ENCODE data around the gene RNF220. TPM values are rescaled to one million over a fixed set of nuclear protein-coding genes. Genes with fewer than 3 reads are reported as not detected.
A peak's percentile ranks its signal among the peaks of the same experiment; 100 is the strongest.

RNF220 gene
- total RNA-seq, 6 donors from 2014 or later = 77.7 to 114 (median 91.1) TPM

DNA sequence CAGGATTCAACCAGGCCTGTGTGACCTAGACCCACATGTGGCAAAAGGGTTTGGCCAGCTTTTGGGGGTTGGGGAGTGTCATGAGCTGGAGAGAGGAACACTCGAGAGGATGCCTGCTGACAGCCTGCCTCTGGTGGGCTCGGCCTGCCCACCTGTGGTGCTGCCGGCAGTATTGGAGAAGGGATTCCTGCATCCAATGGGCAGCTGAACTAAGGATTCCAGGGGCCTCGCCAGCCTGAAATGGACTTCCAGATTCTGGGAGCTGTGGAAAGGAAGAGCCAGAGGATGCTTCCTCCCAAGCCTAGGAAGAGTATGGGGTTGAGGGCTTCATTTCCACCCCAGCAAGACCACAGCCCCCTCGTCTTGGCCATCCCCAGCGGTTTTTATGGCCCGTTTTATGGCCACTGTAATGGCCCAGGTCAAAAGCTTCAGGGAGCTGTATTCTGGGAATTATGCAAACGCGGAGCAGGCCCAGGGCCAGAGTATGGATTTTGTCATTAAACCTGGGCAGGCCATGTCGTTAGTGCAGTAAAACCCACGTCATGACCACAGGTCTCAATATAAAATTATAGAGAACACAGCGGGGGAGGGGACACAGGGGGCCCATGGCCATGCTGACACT lies 205.6 kb downstream of the RNF220 start:
- 69 to 83% methylated on average over 8 to 12 of the region's 12 CpGs for WGBS, 2 donors
- Histone ChIP-seq H3K4me1 (no peaks in the 10 kb centered on the region), H3K27ac (no peak overlapping the region), H3K36me3 (no peaks in the 10 kb centered on the region), H3K4me3 (no peak overlapping the region), H3K9me3 (no peaks in the 10 kb centered on the region), H3K27me3 (no peaks in the 10 kb centered on the region)
- ATAC-seq (ENCODE audit: low FRiP score in 2 of 2) (no peak), DNase-seq (peak in 1 of 2 donors; percentile 17)
- TF ChIP-seq POLR2AphosphoS5 (IDR thresholded peaks at IDR 0.05) (no peak), CTCF (IDR thresholded peaks at IDR 0.05) (no peak), POLR2A (IDR thresholded peaks at IDR 0.05) (no peak), EP300 (IDR thresholded peaks at IDR 0.05) (no peak)

DNA sequence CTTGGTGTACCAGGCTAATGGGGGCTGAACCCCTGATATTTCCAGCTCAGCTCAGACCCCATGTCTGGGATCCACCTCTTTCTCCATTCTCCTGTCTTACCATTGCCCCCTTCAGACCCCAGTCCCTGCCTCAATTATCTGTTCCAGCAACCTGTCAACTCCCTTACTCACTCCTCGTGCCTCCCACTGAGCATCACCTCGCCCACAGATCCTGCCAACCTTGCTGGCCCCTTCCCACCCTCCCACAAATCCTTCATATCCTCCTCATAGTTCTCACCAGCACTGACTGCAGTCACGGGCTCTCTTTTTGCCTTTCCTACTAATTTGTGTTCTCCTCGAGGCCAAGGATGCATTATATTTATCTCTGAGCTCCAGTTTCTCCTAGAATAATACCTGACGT lies 206.4 kb downstream of the RNF220 start:
- no peaks in the 10 kb centered on the region for H3K36me3 ChIP-seq
- ATAC-seq (ENCODE audit: low FRiP score in 2 of 2) = no peak
- WGBS, 2 donors = 74 to 80% methylated on average over 5 of the region's 5 CpGs

DNA sequence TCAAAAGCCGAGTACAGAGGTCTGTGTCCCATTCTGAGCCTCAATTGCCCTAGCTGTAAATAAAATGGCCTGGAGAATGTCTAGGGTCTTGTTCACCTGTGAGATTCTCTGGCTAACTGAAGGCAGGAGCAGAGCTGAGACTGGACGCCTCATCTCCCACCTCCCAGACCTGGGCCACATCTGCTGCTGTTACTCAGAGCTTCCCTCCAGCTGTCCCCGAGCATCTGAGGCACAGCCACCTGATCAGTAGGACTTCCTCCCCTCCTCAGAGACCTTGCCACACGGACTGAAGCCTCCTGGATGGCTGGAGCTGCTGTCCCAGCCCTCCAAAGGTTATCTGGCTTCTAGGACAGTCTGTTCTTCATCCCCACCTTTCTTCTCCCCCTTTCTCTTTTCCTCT lies 206.8 kb downstream of the RNF220 start:
- no peak for TF ChIP-seq CTCF (IDR thresholded peaks at IDR 0.05)
- no peak for TF ChIP-seq POLR2A (IDR thresholded peaks at IDR 0.05)
- TF ChIP-seq POLR2AphosphoS5 (IDR thresholded peaks at IDR 0.05) = no peak
- TF ChIP-seq EP300 (IDR thresholded peaks at IDR 0.05) = no peak
- DNase-seq (no peak), ATAC-seq (ENCODE audit: low FRiP score in 2 of 2) (no peak)
- no peaks in the 10 kb centered on the region for H3K9me3 ChIP-seq
- WGBS, 2 donors = 73 to 76% methylated on average over 4 of the region's 4 CpGs
- no peaks in the 10 kb centered on the region for H3K36me3 ChIP-seq
- H3K27me3 ChIP-seq = peaks cover 0 to 4% (median 0%) of the 10 kb centered on the region in 4 donors
- H3K4me1 ChIP-seq = peaks cover under 1 to 1% (median under 1%) of the 10 kb centered on the region in 4 donors
- no peak overlapping the region for H3K4me3 ChIP-seq
- no peak overlapping the region for H3K27ac ChIP-seq

More for the DNA sequence above, 206.4 kb downstream of the RNF220 start:
- no peaks in the 10 kb centered on the region for H3K9me3 ChIP-seq
- peaks cover 0 to under 1% (median 0%) of the 10 kb centered on the region in 4 donors for H3K27me3 ChIP-seq
- no peak overlapping the region for H3K4me3 ChIP-seq
- H3K4me1 ChIP-seq = no peaks in the 10 kb centered on the region
- no peak overlapping the region for H3K27ac ChIP-seq
- no peak for DNase-seq
- no peak for TF ChIP-seq CTCF (IDR thresholded peaks at IDR 0.05)
- TF ChIP-seq POLR2AphosphoS5 (IDR thresholded peaks at IDR 0.05) = no peak
- TF ChIP-seq EP300 (IDR thresholded peaks at IDR 0.05) = no peak
- TF ChIP-seq POLR2A (IDR thresholded peaks at IDR 0.05) = no peak

DNA sequence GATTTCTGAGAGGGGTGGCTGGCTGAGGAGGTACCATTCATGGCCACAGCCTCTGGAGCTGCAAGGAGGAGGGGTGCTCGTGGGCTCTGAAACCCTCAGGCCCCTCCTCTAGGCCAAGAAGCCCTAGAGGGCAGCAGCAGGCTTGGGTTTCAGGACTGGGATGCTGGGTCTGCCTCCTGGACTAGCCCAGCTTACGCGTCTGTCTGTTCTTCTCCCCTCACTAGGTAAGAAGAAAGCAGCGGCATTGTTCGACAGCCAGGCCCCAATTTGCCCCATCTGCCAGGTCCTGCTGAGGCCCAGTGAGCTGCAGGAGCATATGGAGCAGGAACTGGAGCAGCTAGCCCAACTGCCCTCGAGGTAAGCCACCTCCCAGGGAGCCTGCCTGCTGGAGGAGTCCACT lies 208.9 kb downstream of the RNF220 start:
- peak in 1 of 2 donors; percentile 25 for DNase-seq
- TF ChIP-seq POLR2A (IDR thresholded peaks at IDR 0.05) = no peak
- no peak for TF ChIP-seq POLR2AphosphoS5 (IDR thresholded peaks at IDR 0.05)
- no peak for TF ChIP-seq CTCF (IDR thresholded peaks at IDR 0.05)
- TF ChIP-seq EP300 (IDR thresholded peaks at IDR 0.05) = no peak
- H3K36me3 ChIP-seq = no peaks in the 10 kb centered on the region
- no peak overlapping the region for H3K27ac ChIP-seq
- no peak overlapping the region for H3K4me3 ChIP-seq
- no peaks in the 10 kb centered on the region for H3K9me3 ChIP-seq
- ATAC-seq (ENCODE audit: low FRiP score in 2 of 2) = no peak
- H3K4me1 ChIP-seq = peaks cover 5 to 7% (median 6%) of the 10 kb centered on the region in 4 donors
- 88 to 96% methylated on average over 3 to 6 of the region's 6 CpGs for WGBS, 2 donors
- H3K27me3 ChIP-seq = peaks cover 0 to 11% (median 2%) of the 10 kb centered on the region in 4 donors
